IPS-18a (cell line): ENCODE measurements around the gene HOGA1.
"Not testable (repeated sequence)": the region's sequence is repeated elsewhere in the genome, so short reads cannot be mapped to it uniquely, and the experiment has no call there.

ENCODE experiments used
- H3K27ac ChIP-seq: one replicate; pipeline ENCODE4 v1.5.1; 2013; ENCODE audit warnings: low read length
- H3K27me3 ChIP-seq: one replicate; pipeline ENCODE4 v1.6.1; 2013; ENCODE audit warnings: mild to moderate bottlenecking, low read length; ENCODE audit not compliant: control insufficient read depth, insufficient read depth
- H3K36me3 ChIP-seq: one replicate; pipeline ENCODE4 v1.6.1; 2013; ENCODE audit warnings: low read depth, low read length; ENCODE audit not compliant: control insufficient read depth
- H3K4me1 ChIP-seq: one replicate; pipeline ENCODE4 v1.6.1; 2013; ENCODE audit warnings: low read depth, low read length; ENCODE audit not compliant: control insufficient read depth
- H3K4me3 ChIP-seq: one replicate; pipeline ENCODE4 v1.5.1; 2013; ENCODE audit warnings: low read length
- H3K9ac ChIP-seq: one replicate; pipeline ENCODE4 v1.6.1; 2013; ENCODE audit warnings: mild to moderate bottlenecking, low read length, moderate library complexity
- H3K9me3 ChIP-seq: one replicate; pipeline ENCODE4 v1.6.1; 2013; ENCODE audit warnings: low read depth, low read length; ENCODE audit not compliant: control insufficient read depth

The HOGA1 gene

GRCh38 chr10:97561386-97562077 is 22.7 kb upstream of the HOGA1 start:
- H3K9ac ChIP-seq, H3K27ac ChIP-seq, H3K9me3 ChIP-seq, H3K4me3 ChIP-seq, H3K36me3 ChIP-seq, H3K27me3 ChIP-seq, H3K4me1 ChIP-seq: not testable (repeated sequence)

GRCh38 chr10:97562329-97562728 is 21.9 kb upstream of the HOGA1 start:
- H3K4me3 ChIP-seq, H3K4me1 ChIP-seq, H3K36me3 ChIP-seq, H3K9ac ChIP-seq, H3K27me3 ChIP-seq, H3K27ac ChIP-seq, H3K9me3 ChIP-seq: not testable (repeated sequence)

- Histone ChIP-seq H3K4me1 (no peaks in the 10 kb centered on the region), H3K27ac (no peak overlapping the region), H3K27me3 (no peaks in the 10 kb centered on the region), H3K4me3 (no peak overlapping the region), H3K9ac (no peak overlapping the region), H3K36me3 (no peaks in the 10 kb centered on the region), H3K9me3 (no peaks in the 10 kb centered on the region)
Observed at GRCh38 chr10:97563337-97563736, 20.9 kb upstream of the HOGA1 start.

GRCh38 chr10:97564776-97565175 is 19.4 kb upstream of the HOGA1 start:
- Histone ChIP-seq H3K27me3 (no peaks in the 10 kb centered on the region), H3K4me1 (no peaks in the 10 kb centered on the region), H3K4me3 (no peak overlapping the region), H3K9ac (no peak overlapping the region), H3K9me3 (no peaks in the 10 kb centered on the region), H3K27ac (no peak overlapping the region), H3K36me3 (no peaks in the 10 kb centered on the region)

- Histone ChIP-seq H3K27me3 (no peaks in the 10 kb centered on the region), H3K9ac (no peak overlapping the region), H3K9me3 (no peaks in the 10 kb centered on the region), H3K4me3 (no peak overlapping the region), H3K4me1 (no peaks in the 10 kb centered on the region), H3K36me3 (no peaks in the 10 kb centered on the region), H3K27ac (no peak overlapping the region)
Observed at GRCh38 chr10:97566336-97566996, 17.7 kb upstream of the HOGA1 start.

GRCh38 chr10:97567891-97568290 is 16.3 kb upstream of the HOGA1 start:
- Histone ChIP-seq H3K9ac (no peak overlapping the region), H3K4me1 (no peaks in the 10 kb centered on the region), H3K9me3 (no peaks in the 10 kb centered on the region), H3K27ac (no peak overlapping the region), H3K4me3 (no peak overlapping the region), H3K27me3 (no peaks in the 10 kb centered on the region), H3K36me3 (no peaks in the 10 kb centered on the region)

GRCh38 chr10:97570146-97570788 is 13.9 kb upstream of the HOGA1 start:
- Histone ChIP-seq H3K36me3 (no peaks in the 10 kb centered on the region), H3K9ac (no peak overlapping the region), H3K4me3 (no peak overlapping the region), H3K4me1 (no peaks in the 10 kb centered on the region), H3K9me3 (no peaks in the 10 kb centered on the region), H3K27ac (no peak overlapping the region), H3K27me3 (no peaks in the 10 kb centered on the region)

GRCh38 chr10:97570789-97571471 is 13.3 kb upstream of the HOGA1 start:
- Histone ChIP-seq H3K4me1 (no peaks in the 10 kb centered on the region), H3K36me3 (no peaks in the 10 kb centered on the region), H3K9ac (no peak overlapping the region), H3K9me3 (no peaks in the 10 kb centered on the region), H3K27ac (no peak overlapping the region), H3K4me3 (no peak overlapping the region), H3K27me3 (no peaks in the 10 kb centered on the region)

GRCh38 chr10:97571622-97572021 is 12.6 kb upstream of the HOGA1 start:
- H3K27ac ChIP-seq = no peak overlapping the region
- H3K36me3 ChIP-seq = no peaks in the 10 kb centered on the region
- no peak overlapping the region for H3K9ac ChIP-seq
- H3K4me1 ChIP-seq = no peaks in the 10 kb centered on the region
- H3K9me3 ChIP-seq = no peaks in the 10 kb centered on the region
- H3K27me3 ChIP-seq = no peaks in the 10 kb centered on the region
- H3K4me3 ChIP-seq = no peak overlapping the region

- H3K4me3 ChIP-seq = no peak within 1 kb of the TSS
- no peaks in the 10 kb centered on the region for H3K4me1 ChIP-seq
- no peaks in the 10 kb centered on the region for H3K36me3 ChIP-seq
- no peaks in the 10 kb centered on the region for H3K9me3 ChIP-seq
- no peaks in the 10 kb centered on the region for H3K27me3 ChIP-seq
- H3K27ac ChIP-seq = no peak within 1 kb of the TSS
- no peak within 1 kb of the TSS for H3K9ac ChIP-seq
Observed at GRCh38 chr10:97572214-97572989, 11.8 kb upstream of the HOGA1 start, which contains the start of gene ANKRD2. ANKRD2 (plus strand) TSS chr10:97572779; CDS start chr10:97572789, 10 bp downstream.

- no peaks in the 10 kb centered on the region for H3K36me3 ChIP-seq
- no peaks in the 10 kb centered on the region for H3K9me3 ChIP-seq
- H3K9ac ChIP-seq = no peak overlapping the region
- H3K4me1 ChIP-seq = no peaks in the 10 kb centered on the region
- no peaks in the 10 kb centered on the region for H3K27me3 ChIP-seq
- no peak overlapping the region for H3K4me3 ChIP-seq
- H3K27ac ChIP-seq = no peak overlapping the region
Observed at GRCh38 chr10:97573021-97573420, 11.2 kb upstream of the HOGA1 start.
